Glutamatergic neuron (in vitro differentiated cells): ENCODE measurements around the gene LGALS16. TPM values are rescaled to one million over a fixed set of nuclear protein-coding genes. Genes with fewer than 3 reads are reported as not detected.

ENCODE experiments used
- DNase-seq: peaks from one replicate; pipeline ENCODE4 v3.0.0; 2022
- H3K27ac Mint-ChIP-seq: one replicate; pipeline ENCODE4 v1.8.0; 2020; ENCODE audit warnings: mild to moderate bottlenecking, mixed read lengths, inconsistent platforms; ENCODE audit not compliant: unreplicated experiment
- H3K27me3 Mint-ChIP-seq: one replicate; pipeline ENCODE4 v1.8.0; 2020; ENCODE audit warnings: mild to moderate bottlenecking, moderate library complexity, mixed read lengths, inconsistent platforms; ENCODE audit not compliant: unreplicated experiment
- H3K36me3 Mint-ChIP-seq: one replicate; pipeline ENCODE4 v1.8.0; 2020; ENCODE audit warnings: mild to moderate bottlenecking, mixed read lengths, inconsistent platforms; ENCODE audit not compliant: unreplicated experiment
- H3K4me1 Mint-ChIP-seq: one replicate; pipeline ENCODE4 v1.8.0; 2020; ENCODE audit warnings: mild to moderate bottlenecking, low read depth, mixed read lengths, inconsistent platforms; ENCODE audit not compliant: unreplicated experiment
- H3K4me3 Mint-ChIP-seq: one replicate; pipeline ENCODE4 v1.8.0; 2020; ENCODE audit warnings: mild to moderate bottlenecking, mixed read lengths, inconsistent platforms; ENCODE audit not compliant: unreplicated experiment
- H3K9me3 Mint-ChIP-seq: one replicate; pipeline ENCODE4 v1.8.0; 2020; ENCODE audit warnings: mild to moderate bottlenecking, moderate library complexity, mixed read lengths, inconsistent platforms; ENCODE audit not compliant: unreplicated experiment
- CTCF ChIP-seq: fragments of 200-600 bp; sonication (generic); IDR thresholded peaks from one replicate; pipeline ENCODE4 v1.5.0; 2021; ENCODE audit not compliant: partially characterized antibody, unreplicated experiment
- total RNA-seq: library from RNA; stranded (reverse); fragmentation: NEBNext Ultra II Directional; extraction: Animal tissue kit (Norgen Biotek cat#: 25700); gene quantifications from one replicate; pipeline ENCODE4 v1.2.1, GENCODE V29; 2021; ENCODE audit not compliant: unreplicated experiment

LGALS16 gene
- total RNA-seq, 1 donor from 2014 or later = not detected

- no peak for TF ChIP-seq CTCF
- no peak for DNase-seq
- H3K4me1 Mint-ChIP-seq = peaks cover 1% of the 10 kb centered on the region
- no peaks in the 10 kb centered on the region for H3K9me3 Mint-ChIP-seq
- no peak overlapping the region for H3K27ac Mint-ChIP-seq
- no peak overlapping the region for H3K4me3 Mint-ChIP-seq
- H3K27me3 Mint-ChIP-seq = no peaks in the 10 kb centered on the region
- H3K36me3 Mint-ChIP-seq = no peaks in the 10 kb centered on the region
These were observed 20.3 kb downstream of the LGALS16 start for GRCh38 chr19:39676004-39676403.

- no peak overlapping the region for H3K27ac Mint-ChIP-seq
- no peaks in the 10 kb centered on the region for H3K27me3 Mint-ChIP-seq
- no peaks in the 10 kb centered on the region for H3K9me3 Mint-ChIP-seq
- no peak for TF ChIP-seq CTCF
- DNase-seq = no peak
- H3K36me3 Mint-ChIP-seq = no peaks in the 10 kb centered on the region
- no peak overlapping the region for H3K4me3 Mint-ChIP-seq
- H3K4me1 Mint-ChIP-seq = no peaks in the 10 kb centered on the region
These were observed 22.5 kb downstream of the LGALS16 start for GRCh38 chr19:39677961-39678889.

GRCh38 chr19:39679056-39679790 is 23.5 kb downstream of the LGALS16 start:
- H3K4me3 Mint-ChIP-seq = no peak overlapping the region
- DNase-seq = no peak
- no peaks in the 10 kb centered on the region for H3K9me3 Mint-ChIP-seq
- H3K27me3 Mint-ChIP-seq = no peaks in the 10 kb centered on the region
- H3K36me3 Mint-ChIP-seq = no peaks in the 10 kb centered on the region
- H3K27ac Mint-ChIP-seq = no peak overlapping the region
- H3K4me1 Mint-ChIP-seq = no peaks in the 10 kb centered on the region
- TF ChIP-seq CTCF = no peak

- Mint-ChIP-seq H3K9me3 (no peaks in the 10 kb centered on the region), H3K4me1 (no peaks in the 10 kb centered on the region), H3K27ac (no peak overlapping the region), H3K36me3 (no peaks in the 10 kb centered on the region), H3K4me3 (no peak overlapping the region), H3K27me3 (no peaks in the 10 kb centered on the region)
- TF ChIP-seq CTCF = no peak
- DNase-seq = no peak
These were observed 24.1 kb downstream of the LGALS16 start for GRCh38 chr19:39679791-39680168.

GRCh38 chr19:39680593-39680992 is 24.9 kb downstream of the LGALS16 start:
- Mint-ChIP-seq H3K36me3 (no peaks in the 10 kb centered on the region), H3K4me1 (no peaks in the 10 kb centered on the region), H3K27me3 (no peaks in the 10 kb centered on the region), H3K9me3 (no peaks in the 10 kb centered on the region), H3K4me3 (no peak overlapping the region), H3K27ac (no peak overlapping the region)
- DNase-seq = no peak
- no peak for TF ChIP-seq CTCF
